ENCODE results near the gene CXCR6.

Gene CXCR6

GRCh38 chr3:45929042-45929679 is 14.1 kb upstream of the CXCR6 start:
- peak; percentile 97 for TF ChIP-seq CTCF (IDR thresholded peaks at IDR 0.05; ENCODE audit: control extremely low read depth, extremely low read depth, low read depth, missing control alignments)
- DNase-seq (ENCODE audit: extremely low spot score): peak; percentile 88
- ChIA-PET POLR2A (interaction anchor here (0.6 to 0.7 kb wide), 2 partner anchors 24 to 134 kb away, joined by 3 to 7 read pairs; no protein-coding TSS in a partner anchor), CTCF (interaction anchor here (0.6 to 12.5 kb wide), 60 partner anchors 8 to 419 kb away, joined by 3 to 155 read pairs (median 5); partner anchors contain the start of genes CXCR6, LZTFL1 and SACM1L)

- no peak for DNase-seq (ENCODE audit: extremely low spot score)
- ChIA-PET POLR2A (no interaction called here), CTCF (interaction anchor here (1.1 to 12.5 kb wide), 7 partner anchors 9 to 272 kb away, joined by 3 to 155 read pairs (median 9); partner anchors contain the start of gene CXCR6)
- TF ChIP-seq CTCF (IDR thresholded peaks at IDR 0.05; ENCODE audit: control extremely low read depth, extremely low read depth, low read depth, missing control alignments): no peak
Observed at GRCh38 chr3:45931496-45931895, 11.8 kb upstream of the CXCR6 start.

GRCh38 chr3:45932112-45932511 is 11.2 kb upstream of the CXCR6 start:
- DNase-seq (ENCODE audit: extremely low spot score): no peak
- ChIA-PET POLR2A (no interaction called here), CTCF (interaction anchor here (1.1 to 12.5 kb wide), 7 partner anchors 10 to 273 kb away, joined by 3 to 155 read pairs (median 9); partner anchors contain the start of gene CXCR6)
- no peak for TF ChIP-seq CTCF (IDR thresholded peaks at IDR 0.05; ENCODE audit: control extremely low read depth, extremely low read depth, low read depth, missing control alignments)

GRCh38 chr3:45933591-45933990 is 9.7 kb upstream of the CXCR6 start:
- no peak for DNase-seq (ENCODE audit: extremely low spot score)
- TF ChIP-seq CTCF (IDR thresholded peaks at IDR 0.05; ENCODE audit: control extremely low read depth, extremely low read depth, low read depth, missing control alignments): no peak
- CTCF ChIA-PET: interaction anchor here (1.6 to 12.5 kb wide), 3 partner anchors 14 to 171 kb away, joined by 3 to 155 read pairs (median 99); no protein-coding TSS in a partner anchor
- POLR2A ChIA-PET: no interaction called here

- TF ChIP-seq CTCF (IDR thresholded peaks at IDR 0.05; ENCODE audit: control extremely low read depth, extremely low read depth, low read depth, missing control alignments): no peak
- no peak for DNase-seq (ENCODE audit: extremely low spot score)
- CTCF ChIA-PET: interaction anchor here (1.0 to 14.3 kb wide), 8 partner anchors 8 to 183 kb away, joined by 3 to 377 read pairs (median 6); no protein-coding TSS in a partner anchor
- POLR2A ChIA-PET: no interaction called here
Observed at GRCh38 chr3:45936261-45936660, 7.0 kb upstream of the CXCR6 start.

- ChIA-PET POLR2A (no interaction called here), CTCF (interaction anchor here (1.0 to 14.3 kb wide), 17 partner anchors 9 to 441 kb away, joined by 3 to 377 read pairs (median 4); no protein-coding TSS in a partner anchor)
- DNase-seq (ENCODE audit: extremely low spot score): no peak
- no peak for TF ChIP-seq CTCF (IDR thresholded peaks at IDR 0.05; ENCODE audit: control extremely low read depth, extremely low read depth, low read depth, missing control alignments)
Observed at GRCh38 chr3:45937206-45938042, 5.8 kb upstream of the CXCR6 start.
